Brain pericyte (primary cell): ENCODE measurements around the gene FRYL.

ENCODE experiments used
- DNase-seq: peaks from one replicate; pipeline ENCODE4 v3.0.0-alpha.2; 2012; ENCODE audit warnings: low read depth, low spot score

FRYL gene

DNA sequence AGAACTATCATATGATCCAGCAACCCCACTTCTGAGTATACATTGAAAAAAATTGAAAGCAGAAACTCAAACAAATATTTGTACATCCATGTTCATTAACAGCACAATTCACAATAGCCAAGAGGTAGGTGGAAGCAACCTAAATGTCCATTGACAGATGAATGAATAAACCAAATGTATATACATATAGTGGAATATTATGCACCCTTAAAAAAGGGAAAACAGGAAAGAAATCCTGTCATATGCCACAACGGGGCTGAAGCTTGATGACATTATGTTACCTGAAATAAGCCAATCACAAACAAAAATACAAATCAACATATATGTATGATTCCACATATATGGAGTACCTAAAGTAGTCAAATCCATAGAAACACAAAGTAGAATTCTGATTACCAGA, 222.1 kb downstream of the FRYL start:
- DNase-seq: no peak

DNA sequence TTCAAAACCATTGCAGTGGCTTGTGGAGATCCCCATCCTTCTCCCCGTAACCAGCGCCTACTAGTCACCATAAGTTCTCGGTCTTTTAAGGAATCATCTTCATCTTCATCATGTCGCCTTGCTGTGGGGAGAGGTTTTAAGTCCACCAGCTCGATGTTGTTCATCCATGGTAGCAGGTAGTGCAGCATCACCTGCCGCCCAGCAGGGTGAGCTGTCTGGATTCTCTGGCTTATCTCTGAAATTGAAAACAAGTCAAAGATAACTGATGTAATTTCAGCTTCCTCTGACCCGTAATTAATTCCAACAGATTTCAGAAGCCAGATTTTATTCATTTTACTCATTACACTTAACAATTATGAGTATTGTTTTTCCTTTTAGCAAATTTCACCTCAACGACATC, 222.6 kb downstream of the FRYL start:
- DNase-seq: no peak

DNA sequence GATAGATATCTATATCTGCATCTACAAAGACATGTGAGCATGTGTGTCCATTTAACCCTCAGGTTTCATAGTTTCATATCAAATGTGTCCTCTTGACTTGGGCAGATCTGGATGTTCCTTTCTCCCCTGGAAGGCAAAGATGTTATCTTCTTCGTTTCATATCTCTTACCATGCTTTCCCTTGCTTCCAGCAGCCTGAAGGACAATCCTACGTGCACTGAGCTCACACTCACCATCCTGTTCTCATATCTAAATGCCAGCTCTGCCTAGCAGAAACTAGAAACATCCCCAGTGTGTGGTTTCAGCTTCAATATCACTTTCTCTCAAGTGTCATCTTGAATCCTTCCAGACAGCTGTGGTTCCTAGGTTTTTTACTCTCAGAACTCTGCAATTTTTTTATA, 223.8 kb downstream of the FRYL start:
- no peak for DNase-seq

DNA sequence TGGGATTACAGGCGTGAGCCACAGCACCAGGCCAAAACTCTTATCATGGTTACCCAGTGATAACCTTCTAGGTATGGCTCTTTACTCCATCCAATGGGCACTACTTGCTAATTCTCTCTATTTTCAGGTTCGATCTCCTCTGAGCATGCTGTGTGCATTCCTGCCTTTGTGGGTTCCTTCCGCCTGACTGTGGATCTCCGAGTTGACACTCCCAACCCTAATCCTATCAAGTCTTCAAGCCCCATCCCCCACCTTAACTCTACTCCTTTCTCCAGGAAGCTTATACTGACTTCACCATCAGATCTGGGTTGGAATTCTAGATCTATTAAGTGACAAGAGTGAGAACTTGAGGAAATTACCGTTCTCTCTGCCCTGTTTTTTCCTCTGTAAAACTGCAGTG, 225.5 kb downstream of the FRYL start:
- no peak for DNase-seq

DNA sequence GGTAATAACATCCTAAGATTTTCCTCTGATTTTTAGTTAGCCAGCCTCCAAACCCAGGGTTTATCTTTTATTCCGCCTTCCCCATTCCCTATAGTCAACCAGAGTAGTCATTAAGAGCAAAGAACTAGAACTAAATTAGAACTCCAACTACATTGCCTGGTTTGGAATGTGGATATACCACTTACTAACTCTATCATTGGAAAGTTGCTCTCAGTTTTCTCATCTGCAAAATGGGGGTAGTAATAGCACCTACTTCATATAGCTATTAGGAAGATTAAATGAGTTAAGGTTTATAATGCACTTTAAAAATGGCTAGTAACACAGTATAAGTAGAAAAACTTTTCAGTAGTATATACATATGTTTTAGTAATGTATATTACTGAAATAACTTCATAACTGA, 226.4 kb downstream of the FRYL start:
- DNase-seq: no peak

DNA sequence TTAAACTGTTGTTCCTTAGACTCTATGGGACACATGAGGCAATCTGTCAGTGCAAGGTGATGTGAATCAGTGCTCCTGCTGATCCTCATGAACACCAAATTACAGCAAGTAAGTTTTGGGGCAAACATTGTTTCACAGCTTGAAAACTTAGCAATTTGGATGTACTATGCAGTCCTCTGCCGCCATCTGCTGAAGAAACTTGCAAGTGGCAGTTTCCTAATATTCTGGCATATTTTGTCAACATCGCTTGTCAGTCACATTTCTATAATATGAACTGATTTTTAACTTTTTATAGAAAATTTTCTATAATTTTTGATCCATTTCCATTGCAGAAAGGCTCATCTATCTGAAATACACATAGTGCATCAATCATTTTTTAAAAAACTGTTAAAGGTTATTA, 233.7 kb downstream of the FRYL start:
- no peak for DNase-seq

DNA sequence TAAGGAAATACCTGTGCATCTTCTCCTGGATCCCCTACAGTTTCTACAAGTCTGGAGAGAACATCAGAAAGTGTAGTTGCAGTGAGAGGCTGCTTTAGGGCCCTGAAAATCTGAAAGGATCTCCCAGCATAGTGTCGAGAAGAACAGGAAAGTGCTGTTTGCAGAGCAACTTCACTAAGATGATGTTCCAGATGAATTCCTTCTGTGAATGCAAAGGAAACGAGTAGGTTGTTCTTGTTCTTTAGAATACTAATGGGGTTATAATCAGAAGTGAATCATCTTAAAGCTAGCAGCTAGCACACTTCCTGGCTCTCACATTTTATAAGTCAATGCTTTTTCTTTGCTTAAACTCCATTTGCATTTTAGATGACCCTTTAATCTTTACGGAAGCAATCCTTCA, 236.3 kb downstream of the FRYL start:
- DNase-seq: no peak

DNA sequence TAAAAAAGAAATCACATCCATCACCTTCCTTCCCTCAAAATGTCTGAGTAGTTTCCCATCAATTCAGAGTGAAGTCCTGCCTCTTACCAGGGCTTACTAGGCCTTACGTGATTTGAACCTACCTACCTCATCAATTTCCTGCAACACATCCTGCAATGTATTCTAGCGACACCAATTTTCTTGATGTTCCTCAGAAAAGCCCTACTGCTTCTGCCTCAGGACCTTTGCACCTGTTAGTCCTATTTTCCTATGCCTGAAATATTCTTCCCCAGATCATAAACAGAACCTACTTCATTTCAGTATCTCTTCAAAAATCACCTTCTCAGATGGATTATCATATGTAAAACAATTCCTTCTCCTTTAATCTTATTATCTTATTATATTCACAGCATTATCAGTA, 237.2 kb downstream of the FRYL start:
- no peak for DNase-seq

DNA sequence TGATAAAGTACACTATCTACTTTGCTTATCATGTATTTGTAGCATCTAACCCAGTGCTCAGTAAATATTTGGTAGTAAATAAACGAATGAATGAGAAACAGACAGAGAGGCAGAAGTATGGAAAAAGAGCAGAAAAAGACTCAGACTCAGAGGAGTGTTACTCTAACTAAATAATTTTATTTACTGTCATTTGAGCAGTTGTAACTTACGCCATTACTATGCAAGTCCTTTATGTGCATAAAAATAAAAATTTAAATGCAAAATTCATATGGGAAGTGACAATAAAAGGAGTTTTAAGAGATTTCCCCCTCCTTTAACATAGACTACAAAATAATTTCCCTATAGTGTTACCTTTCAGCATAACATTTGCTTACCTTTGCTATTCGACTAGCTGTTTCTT, 240.5 kb downstream of the FRYL start:
- DNase-seq: no peak

DNA sequence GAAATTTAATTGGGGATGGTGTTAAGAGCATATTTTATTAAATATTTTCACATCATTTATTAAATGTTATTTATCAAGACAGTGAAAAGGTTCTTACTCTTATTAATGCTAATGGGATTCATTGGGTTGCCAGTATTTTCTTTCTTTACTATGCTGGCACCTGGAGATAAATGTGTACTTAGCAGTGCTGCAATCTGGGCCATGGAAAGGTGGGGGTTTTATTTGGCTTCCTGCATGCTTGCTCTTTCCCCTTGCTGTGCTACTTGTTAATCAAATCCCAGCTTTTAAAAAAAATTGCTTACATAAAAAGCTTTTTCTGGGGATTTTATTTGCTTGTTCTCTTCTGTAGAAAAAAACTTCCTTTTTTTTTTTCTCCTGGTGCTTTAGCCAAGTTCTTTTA, 241.7 kb downstream of the FRYL start:
- DNase-seq: no peak

DNA sequence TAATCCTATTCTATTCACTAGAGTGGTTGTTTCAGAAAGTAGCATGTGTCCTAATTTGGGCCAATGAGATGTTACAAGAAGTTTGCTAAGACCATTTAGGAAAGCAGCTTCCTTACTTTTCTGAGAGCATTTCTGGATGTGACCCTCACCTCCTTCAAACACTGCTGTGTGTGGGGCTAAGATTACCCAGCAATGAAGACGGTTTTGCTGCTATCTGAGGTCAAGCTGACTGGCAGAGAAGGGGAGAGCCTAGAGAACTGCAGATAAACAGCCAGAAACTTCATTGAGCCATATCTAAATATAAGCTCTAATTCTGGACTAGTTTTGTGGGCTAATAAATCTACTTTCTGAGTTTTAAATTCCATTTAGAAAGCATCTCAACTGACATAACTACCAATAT, 253.7 kb downstream of the FRYL start:
- no peak for DNase-seq

DNA sequence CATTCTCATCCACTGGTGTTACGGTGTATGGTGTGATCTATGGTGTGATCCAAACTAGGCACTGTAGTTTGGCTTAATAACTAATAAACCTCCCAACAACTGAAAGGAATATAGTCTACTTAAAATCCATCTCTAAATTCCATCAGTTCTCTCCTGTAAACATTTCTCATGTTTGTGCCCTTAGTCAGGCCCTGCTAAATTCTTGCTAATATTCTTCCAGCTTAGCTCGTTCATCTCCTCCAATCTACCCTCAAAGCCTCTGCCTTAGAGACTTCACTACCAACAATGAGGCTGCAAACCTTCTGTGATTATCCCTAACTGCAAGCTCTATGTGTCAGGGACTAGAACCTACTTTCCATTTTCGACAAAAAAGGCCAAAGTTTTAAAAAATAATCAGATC, 261.9 kb downstream of the FRYL start:
- DNase-seq: no peak

DNA sequence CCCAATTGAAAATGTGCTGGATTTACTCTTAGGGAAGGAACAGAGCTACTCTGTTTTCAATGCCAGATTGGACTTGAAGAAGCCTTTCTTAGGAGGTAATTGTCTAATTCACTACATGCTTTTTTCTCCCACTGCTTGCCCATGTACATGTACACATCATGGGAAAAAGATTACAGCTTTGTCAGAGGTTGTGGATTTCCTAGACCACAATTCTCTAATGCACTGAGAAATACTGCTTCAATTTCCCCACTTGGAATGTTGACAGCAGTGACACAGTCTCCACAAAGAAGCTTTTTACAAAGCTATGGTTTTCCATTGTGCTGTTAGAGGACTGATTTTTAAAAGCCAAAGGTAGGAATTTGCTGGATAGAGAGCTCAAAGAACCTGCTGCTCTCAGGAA, 270.5 kb downstream of the FRYL start:
- no peak for DNase-seq

DNA sequence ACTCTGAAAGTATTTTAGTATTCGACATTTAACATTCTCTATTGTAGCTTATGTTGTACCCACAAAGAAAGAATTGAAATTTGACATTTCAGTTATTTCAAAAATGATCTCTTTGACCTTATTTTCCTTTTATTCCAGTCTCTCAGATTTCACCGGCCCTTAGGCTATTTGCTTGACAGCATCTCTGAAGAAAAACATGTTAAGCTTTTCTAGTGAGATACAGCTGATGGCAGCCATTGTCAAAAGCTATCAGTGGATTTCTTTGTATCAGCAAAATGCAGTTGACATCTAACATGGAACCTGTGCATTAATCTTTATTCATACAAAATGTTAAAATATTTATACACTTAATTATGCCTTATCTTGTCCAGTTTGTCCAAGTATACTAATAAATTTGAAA, 273.4 kb downstream of the FRYL start:
- DNase-seq: no peak

DNA sequence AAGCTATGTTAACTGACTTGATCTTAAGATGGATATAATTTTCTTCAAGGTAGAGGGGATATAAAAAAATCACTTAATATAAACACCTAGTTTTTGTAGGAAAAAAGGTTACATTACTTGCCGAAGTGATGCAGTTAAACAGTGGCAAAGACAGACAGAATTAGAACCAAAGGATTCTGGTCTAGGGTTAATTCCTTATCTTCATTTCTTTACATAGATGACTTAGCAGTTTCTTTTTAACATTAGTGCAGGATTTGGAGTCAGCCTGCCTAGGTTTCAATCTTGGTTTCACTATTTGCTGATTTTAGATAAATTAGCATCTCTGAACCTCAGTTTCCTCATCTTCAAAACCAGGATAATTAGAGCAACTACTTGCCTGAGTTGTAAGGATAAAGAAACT, 275.7 kb downstream of the FRYL start:
- no peak for DNase-seq

DNA sequence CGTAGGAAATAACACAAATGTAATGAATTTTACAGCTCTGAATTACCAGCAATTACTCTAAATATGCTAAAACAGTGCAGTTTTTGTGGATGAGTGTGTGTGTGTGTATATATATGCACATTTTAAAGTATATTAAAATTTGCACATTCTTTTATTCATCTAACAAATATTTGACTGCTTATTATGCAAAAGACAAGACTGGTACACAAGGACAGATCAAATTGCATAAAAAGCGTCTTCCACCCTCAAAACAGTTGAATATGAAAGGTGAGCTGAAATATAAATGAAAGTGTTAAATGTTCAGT, 276.1 kb downstream of the FRYL start:
- no peak for DNase-seq

DNA sequence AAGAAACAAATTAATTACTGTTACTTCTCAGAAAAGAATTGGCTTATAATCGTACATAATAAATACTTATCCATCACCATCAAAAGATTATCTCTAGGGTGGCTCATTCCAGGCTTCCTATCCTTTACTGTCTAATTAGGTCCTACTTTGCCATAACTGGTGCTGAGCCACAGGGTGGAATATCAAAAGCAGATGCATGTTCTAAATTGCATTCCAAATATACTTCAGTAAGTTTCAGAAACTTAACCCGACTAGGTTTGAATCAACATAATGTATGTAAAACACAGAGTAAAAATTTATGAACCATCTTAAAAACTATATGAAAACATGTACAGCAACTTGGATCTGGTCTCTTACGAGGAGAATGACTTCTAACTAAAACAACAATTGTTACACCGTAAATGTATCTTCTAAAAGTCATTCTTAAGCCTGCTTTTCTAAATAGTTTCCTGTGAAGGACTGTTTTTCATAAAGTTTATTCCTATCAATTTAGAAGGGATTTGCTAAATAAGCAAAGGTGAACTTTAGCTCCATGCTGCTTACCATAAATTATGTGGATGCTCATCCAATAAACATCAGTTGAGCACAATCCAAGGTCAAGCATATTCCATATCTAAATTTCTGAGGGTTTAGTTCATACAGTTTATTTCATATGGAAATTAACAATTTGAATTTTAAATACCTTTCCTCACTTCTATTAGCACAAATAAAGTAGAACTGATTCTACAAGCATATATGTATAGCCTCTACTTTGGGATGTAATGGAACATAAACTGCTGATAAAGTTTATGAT, 276.6 kb downstream of the FRYL start:
- DNase-seq: no peak

DNA sequence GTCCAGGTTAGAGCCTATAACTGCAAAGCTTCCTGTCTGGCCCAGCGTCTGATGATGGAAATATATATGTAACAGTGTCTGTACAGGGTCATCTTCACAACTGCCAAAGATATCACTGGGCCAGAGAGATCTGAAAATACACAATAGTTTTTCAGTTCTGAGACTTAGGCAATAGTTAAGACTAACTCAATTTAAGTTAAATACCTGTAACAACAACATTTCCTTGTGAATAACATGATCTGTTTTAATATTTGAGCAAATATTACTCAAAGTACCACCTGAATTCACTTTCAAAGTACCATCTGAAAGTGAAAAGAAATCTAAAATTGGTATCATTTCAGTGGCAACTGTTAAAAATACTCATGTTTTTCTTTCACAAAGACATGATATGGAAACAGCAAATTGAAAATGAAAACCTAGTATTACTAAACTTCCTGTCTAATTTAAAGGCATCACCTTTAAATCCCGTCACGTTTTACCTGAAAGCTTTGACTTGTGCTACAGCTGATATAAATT, 280.5 kb downstream of the FRYL start:
- DNase-seq: no peak

DNA sequence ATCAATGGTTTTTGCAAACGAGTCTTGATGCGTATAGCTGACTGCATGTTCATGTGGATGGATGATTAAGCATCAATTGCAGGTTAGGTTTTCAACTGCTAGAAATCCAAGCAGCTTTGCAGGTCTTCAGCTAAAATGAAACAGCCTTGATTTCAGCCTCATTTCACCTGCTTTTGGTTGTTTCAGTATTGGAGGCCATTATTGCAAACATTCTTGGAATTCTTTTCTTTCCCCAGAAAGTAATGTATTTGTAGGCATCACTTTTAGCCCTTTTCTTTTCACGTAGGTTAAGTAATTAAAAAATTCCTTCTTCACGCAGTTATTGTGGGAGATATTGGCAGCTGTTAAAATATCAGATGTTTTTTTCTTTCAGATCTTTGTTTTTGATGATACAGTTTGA, 281.2 kb downstream of the FRYL start:
- DNase-seq: no peak

DNA sequence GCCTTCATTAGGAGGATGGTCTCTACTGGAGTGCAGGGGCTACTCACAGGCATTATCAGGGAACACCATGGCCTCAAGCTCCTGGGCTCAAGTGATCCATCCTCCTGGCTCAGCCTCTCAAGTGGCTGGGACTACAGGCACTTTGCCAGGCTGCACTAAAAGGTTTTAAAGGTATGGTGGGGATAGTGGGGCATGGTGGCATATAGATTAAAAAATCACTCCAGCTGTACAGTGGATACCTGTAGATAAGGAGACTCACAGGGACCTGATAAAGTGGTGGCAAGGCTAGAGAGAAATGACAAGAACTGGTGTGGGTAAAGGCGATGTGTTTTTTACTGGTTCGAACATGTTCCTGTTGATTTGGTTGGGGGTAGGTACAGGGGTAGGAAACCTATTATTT, 284.1 kb downstream of the FRYL start:
- no peak for DNase-seq

DNA sequence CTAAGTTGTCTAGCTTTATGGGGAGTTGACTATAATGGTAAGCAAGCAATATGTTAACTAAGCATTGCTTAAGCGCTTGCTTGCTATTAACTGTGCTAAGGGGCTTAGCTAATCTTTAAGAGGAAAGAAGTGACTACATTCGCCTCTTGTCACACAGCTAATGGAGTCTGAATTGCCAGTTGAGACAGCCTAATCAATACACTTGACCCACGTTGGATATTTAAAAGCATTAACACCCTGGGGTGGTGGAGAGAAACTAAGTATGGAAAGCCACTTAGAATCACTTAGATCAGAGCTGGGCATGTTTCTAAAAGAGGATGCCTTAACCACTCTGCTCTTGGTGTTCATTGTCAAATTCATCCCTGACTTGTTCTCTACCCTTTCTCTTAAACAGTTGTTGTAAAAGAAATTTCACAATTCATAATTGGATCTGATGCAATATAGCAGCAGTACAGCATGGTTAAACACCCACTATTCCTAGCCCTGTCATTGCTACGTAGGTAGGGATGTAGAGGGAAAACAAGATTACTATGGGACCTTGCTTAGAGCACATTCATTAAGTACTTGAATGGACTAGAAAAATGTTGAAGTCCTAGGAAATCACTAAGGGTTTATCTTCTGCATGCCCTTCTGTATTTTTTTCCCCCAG, 286.5 kb downstream of the FRYL start:
- no peak for DNase-seq

DNA sequence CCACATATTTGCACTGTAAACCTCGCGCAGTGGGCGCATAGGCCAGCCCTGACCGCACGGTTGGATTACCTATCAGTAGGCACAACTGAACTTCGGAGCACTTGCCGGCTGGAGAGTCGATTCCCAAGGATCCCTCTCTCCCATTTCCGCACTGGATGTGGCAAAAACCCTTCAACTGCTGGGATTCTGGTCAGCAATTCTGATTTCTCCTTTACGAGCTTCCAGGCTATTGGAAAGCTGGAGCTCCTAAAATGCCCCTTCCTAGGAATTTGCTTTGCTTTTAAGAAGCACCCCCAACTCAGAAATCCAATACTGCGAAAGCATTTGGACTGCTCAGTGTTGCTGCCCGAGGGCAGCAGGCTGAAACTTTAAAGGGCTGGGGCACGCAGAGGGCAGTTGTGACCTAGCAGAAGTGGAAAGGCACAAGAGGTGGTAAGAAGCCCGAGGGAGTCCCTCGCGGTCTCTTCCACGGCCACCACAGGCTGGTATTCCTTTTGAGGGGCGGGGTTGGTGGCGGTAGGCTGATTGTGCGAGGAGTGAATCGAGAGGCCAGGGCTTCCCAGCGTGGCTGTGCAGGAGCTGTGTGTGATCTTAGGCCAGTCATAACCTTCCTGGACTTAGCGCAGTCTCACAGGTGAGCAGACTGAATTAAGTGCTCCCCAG, 288.4 kb downstream of the FRYL start:
- DNase-seq: no peak
